Upper lobe of right lung (tissue), 1 donor: ENCODE data around the gene SLC9A3. TPM values are rescaled to one million over a fixed set of nuclear protein-coding genes. Genes with fewer than 3 reads are reported as not detected.

Experiments
- ATAC-seq: fragments of 200-7000 bp; cut with Tn5 transposase; one replicate; pipeline ENCODE4 v1.9.1; 2020; ENCODE audit warnings: mild to moderate bottlenecking, moderate library complexity
- DNase-seq: peaks from one replicate; pipeline ENCODE4 v3.0.0-alpha.2; 2020
- H3K27ac ChIP-seq: fragments of 200-600 bp; one replicate; pipeline ENCODE4 v1.8.0; 2022
- H3K27me3 ChIP-seq: fragments of 200-600 bp; one replicate; pipeline ENCODE4 v1.8.0; 2022; ENCODE audit warnings: mild to moderate bottlenecking
- H3K36me3 ChIP-seq: fragments of 200-600 bp; one replicate; pipeline ENCODE4 v1.8.0; 2022
- H3K4me1 ChIP-seq: fragments of 200-600 bp; one replicate; pipeline ENCODE4 v1.8.0; 2022
- H3K4me3 ChIP-seq: fragments of 200-600 bp; one replicate; pipeline ENCODE4 v1.8.0; 2022; ENCODE audit warnings: mild to moderate bottlenecking
- H3K9me3 ChIP-seq: fragments of 200-600 bp; one replicate; pipeline ENCODE4 v1.8.0; 2022
- CTCF ChIP-seq: fragments of 200-600 bp; IDR thresholded peaks from one replicate; pipeline ENCODE4 v1.8.0; 2022; ENCODE audit warnings: antibody characterized with exemption
- intact Hi-C: fragments of 100-400 bp; cut with DNase I; formaldehyde crosslinking; loops from one replicate; pipeline ENCODE4 v1.11.0; 2022
- total RNA-seq: library from RNA; stranded (reverse); fragmentation: NEBNext Ultra II Directional; extraction: Animal tissue kit (Norgen Biotek cat#: 25700); gene quantifications from one replicate; pipeline ENCODE4 v1.2.1, GENCODE V29; 2021
- donor health status: DM: no; HTN: yes; CAD: no; lungs with severe emphysema.

Gene SLC9A3
- total RNA-seq, 1 donor from 2014 or later = 1.0 TPM

DNA sequence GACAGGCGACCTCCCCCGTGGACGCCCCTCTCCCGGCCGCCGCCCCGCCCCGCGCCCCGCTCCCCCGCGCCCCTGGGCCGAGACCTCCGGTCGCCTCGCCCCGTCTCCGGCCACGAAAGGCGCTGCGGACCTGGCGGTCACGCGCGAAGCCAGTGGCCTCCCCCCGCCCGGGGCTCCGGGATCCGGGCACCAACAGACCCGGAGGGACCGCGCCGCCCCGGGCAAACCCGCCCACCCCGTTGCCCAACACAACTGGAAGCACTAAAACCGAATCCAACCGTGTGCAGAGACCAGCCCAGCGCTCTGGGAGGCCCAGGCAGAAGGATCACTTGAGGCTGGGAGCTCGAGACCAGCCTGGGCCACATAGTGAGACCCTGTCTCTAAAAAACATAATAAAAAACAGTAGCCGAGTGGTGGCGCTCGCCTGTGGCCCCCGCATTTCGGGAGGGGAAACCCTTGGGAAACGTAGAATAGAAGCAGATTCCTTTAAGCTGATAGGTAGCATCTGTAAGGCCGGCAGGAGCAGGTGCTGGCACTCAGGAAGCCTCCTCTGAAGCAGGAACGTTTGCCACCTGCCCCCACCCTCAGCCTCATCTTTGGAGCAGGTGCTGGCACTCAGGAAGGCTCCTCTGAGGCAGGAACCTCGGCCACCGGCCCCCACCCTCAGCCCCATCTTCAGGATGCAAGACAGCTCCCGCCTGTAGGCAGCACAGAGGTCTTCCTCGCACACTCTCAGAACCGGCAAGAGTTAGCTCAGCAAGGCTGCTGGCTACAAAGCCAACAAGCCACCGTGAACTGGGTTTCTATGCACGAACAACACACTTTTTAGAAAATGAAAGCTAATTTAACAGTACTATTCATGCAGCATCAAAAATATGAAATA is 4.6 kb upstream of the SLC9A3 start:
- intact Hi-C loops = no loop called here
- ATAC-seq = no peak
- TF ChIP-seq CTCF = no peak
- Histone ChIP-seq H3K9me3 (no peaks in the 10 kb centered on the region), H3K27ac (no peak overlapping the region), H3K4me3 (no peak overlapping the region), H3K36me3 (no peaks in the 10 kb centered on the region), H3K4me1 (peaks cover 6% of the 10 kb centered on the region), H3K27me3 (peaks cover 82% of the 10 kb centered on the region)
- peak; percentile 48 for DNase-seq

DNA sequence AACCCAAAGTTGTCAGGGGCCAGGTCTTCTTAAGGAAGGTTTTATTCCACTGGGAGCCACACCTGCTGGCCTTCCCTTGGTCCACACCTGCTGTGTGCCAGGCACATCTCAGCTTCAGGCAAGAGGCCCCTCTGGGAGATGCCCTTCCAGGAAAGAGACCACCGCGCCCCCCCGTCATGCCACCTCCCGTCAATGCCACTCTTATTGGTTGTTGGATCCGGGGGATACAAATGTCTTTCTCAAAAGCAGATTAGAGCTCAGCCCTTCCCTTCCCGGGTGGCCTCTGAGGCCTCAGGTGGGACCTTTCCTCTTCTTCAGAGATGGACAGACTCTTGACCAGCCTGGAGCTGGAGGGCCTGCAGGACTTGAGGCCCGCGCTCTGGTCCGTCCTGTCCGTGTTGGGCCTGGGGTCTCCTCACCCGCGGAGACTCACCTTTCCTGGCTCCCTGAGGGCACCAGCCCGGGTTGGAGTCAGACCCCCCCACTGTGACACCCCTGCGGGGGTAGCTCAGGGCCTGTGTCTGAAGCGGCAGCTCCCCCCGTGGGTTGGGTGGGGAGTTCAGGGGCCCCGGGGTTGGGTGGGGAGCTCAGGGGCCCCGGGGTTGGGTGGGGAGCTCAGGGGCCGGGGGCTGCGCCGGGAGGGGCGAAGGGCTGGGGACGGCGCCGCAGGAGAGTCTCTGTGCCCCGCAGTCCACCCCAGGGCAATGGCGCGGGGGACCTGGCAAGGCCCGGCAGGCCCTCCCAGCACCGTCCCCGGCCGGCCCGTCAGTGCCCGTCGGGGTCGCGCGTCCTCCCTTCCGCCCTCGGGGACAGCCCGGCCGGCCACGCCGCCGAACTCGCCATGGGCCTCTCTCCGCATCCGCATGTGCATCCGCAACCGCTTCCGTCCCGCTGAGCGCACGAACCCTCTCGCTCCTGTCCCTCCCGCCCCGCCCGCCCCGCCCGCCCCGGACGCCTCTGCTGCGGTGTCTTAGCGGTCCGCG is 3.7 kb upstream of the SLC9A3 start:
- Histone ChIP-seq H3K27me3 (peaks cover 81% of the 10 kb centered on the region), H3K9me3 (no peaks in the 10 kb centered on the region), H3K4me1 (peaks cover 10% of the 10 kb centered on the region), H3K36me3 (no peaks in the 10 kb centered on the region), H3K4me3 (no peak overlapping the region), H3K27ac (no peak overlapping the region)
- DNase-seq = no peak
- no peak for TF ChIP-seq CTCF
- ATAC-seq = no peak
- intact Hi-C loops = no loop called here

DNA sequence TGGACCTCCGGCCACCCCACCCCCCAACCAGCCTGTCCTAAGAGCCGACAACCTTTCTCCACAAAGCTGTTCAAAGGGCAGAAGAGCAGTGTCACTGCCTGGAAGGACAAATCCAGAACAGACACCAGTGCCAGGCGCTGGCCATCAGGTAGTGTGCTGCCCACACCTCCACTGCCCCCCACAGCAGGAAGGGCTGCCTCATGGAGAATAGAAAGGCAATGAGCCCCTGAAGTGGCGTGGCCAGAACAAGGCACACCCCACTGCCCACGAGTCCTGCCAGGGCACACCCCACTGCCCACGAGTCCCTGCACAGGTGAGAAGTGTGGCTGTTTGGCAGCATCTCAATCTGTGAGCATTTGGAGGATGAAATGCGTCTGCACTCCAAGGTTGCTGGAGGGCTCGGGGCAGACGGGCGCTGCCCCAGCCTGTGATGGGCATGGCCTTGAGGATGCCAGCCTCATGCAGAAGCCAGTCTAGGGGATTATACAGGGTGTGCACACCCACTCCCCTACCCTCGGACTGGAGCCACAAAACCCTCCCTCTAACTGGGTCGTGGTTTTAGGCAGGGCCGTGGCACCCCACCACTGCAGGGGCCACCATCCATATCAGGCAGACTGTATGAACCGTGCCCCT is 2.3 kb upstream of the SLC9A3 start:
- ATAC-seq = no peak
- Histone ChIP-seq H3K36me3 (no peaks in the 10 kb centered on the region), H3K27ac (no peak overlapping the region), H3K27me3 (peaks cover 82% of the 10 kb centered on the region), H3K4me1 (peaks cover 10% of the 10 kb centered on the region), H3K9me3 (no peaks in the 10 kb centered on the region), H3K4me3 (no peak overlapping the region)
- intact Hi-C loops = no loop called here
- TF ChIP-seq CTCF = no peak
- DNase-seq = no peak

GRCh38 chr5:525916-526315 is 1.7 kb upstream of the SLC9A3 start:
- no peak overlapping the region for H3K4me3 ChIP-seq
- no peak for TF ChIP-seq CTCF
- no peak overlapping the region for H3K27ac ChIP-seq
- peaks cover 9% of the 10 kb centered on the region for H3K4me1 ChIP-seq
- ATAC-seq (no peak), DNase-seq (no peak)
- peaks cover 82% of the 10 kb centered on the region for H3K27me3 ChIP-seq
- no peaks in the 10 kb centered on the region for H3K36me3 ChIP-seq
- no peaks in the 10 kb centered on the region for H3K9me3 ChIP-seq
- intact Hi-C loops = no loop called here

DNA sequence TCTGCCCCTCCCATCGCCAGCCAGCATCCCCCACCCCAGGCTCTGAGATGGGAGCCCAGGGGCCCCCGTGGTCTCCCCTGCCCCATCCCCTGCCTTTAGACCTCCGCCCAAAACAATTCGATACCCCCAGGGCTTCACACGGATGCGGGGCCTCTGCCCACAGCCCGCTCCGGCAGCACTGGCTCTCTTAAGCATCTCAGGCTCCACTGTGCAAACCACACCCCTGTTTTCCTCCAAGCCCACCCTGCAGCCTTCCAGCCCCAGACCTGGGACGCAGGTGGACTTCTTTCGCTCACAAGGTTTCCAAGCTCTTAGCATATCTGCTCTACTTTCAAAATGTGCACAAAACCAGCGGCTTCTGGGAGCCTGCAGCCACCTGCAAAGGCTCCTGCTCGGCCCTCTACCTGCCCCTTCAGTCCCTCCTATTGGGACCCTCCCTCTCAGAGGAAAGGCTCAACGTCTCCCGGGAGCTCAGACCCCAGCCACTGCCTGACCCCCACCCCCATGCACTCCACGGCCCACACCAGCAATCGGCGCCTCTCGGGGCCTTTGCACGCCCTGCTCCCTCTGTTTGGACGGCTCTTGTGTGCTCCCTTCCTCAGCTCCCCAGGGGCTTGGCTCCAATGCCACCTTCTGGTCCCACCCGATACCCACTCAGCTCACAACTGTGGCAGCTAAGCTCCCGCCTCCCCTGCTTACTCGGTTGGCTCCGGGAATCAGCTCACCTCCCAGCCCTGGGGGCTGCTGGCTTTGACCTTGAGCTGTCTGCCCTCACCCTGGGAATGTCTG is 918 bp upstream of the SLC9A3 start:
- DNase-seq = no peak
- ATAC-seq = no peak
- Histone ChIP-seq H3K4me3 (no peak overlapping the region), H3K9me3 (no peaks in the 10 kb centered on the region), H3K27me3 (peaks cover 85% of the 10 kb centered on the region), H3K27ac (no peak overlapping the region), H3K36me3 (no peaks in the 10 kb centered on the region), H3K4me1 (peaks cover 5% of the 10 kb centered on the region)
- TF ChIP-seq CTCF = no peak
- intact Hi-C loops = no loop called here
